Testis (tissue), 2 donors: ENCODE data around the gene ELF3.

Experiments
- CTCF ChIP-seq, 3 experiments: fragments of 450-650 bp in 2 of 3; fragments of 200-600 bp in 1 of 3; sonication (generic) in 1 of 3; IDR thresholded peaks; one replicate each; pipeline ENCODE4 v1.5.1; 2016 to 2019; ENCODE audit warnings: antibody characterized with exemption in 3 of 3, mild to moderate bottlenecking in 2 of 3, moderate library complexity in 1 of 3
- POLR2A ChIP-seq: fragments of 450-650 bp; IDR thresholded peaks from one replicate; pipeline ENCODE4 v1.6.1; 2017; ENCODE audit warnings: antibody characterized with exemption, mild to moderate bottlenecking, moderate library complexity

DNA sequence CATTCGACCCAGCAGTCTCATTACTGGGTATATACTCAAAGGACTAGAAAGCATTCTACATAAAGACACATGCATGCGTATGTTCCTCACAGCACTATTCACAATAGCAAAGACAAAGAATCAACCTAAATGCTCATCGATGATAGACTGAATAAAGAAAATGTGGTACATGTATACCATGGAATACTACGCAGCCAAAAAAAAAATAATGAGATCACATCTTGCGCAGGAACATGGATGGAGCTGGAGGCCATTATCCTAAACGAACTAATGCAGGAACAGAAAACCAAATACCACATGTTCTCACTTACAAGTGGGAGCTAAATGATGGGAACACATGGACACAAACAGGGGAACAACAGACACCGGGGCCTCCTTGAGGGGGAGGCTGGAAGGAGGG, 43.7 kb downstream of the ELF3 start:
- TF ChIP-seq CTCF (IDR thresholded peaks at IDR 0.05) (no peak), POLR2A (no peak)
